ENCODE data around the gene FLCN. TPM values are rescaled to one million over a fixed set of nuclear protein-coding genes. Genes with fewer than 3 reads are reported as not detected.

Gene FLCN
- total and polyA plus RNA-seq, 5 experiments from 2014 or later: 3.1 to 70.6 (median 4.9) TPM

DNA sequence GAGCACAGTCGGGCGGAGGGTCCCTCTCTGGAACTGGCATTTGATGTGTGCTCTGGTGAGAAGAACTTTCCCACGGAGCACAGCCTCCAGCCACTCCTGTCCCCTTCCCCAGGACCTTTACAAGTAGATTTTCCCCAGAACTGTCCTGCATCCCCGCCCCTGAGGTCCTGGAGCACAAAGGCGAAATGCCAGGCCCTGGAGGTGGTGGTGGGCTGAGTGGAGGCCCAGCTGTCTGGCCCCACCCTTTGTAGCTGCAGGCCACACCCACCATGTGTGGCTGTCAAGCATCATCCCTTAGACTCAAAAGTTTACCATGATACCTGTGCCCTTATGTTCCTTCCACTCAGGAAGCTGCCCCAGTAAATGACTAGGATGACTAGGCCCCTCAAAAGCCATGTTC, 68.6 kb downstream of the FLCN start:
- POLR2A ChIA-PET: interaction anchor here (0.9 kb wide), 1 partner anchor 8 kb away, joined by 4 read pairs; no protein-coding TSS in a partner anchor
- peaks cover 0 to 66% (median 23%) of the 10 kb centered on the region in 3 donors for H3K36me3 Mint-ChIP-seq

DNA sequence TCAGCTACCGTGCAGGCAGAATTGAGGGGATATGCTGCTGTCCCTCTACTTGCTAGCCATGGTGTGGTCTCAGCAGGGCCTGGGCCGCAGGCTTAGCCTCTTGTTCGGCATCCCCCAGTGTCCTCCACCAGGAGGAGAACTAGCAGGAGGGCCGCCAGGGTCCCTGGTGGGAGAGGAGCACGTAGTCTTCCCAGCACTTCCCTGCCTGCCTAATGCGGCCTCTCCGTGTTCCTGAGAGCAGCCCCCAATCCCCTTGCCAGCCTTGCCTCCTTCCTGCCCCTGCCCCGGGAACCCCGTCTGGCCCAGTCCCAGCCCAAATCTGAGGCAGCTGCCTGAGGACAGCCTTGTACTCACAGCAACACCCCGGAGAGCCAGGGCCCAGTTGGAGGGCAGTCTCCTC, 69.0 kb downstream of the FLCN start:
- DNase-seq (no peak), ATAC-seq (no peak)
- POLR2A ChIA-PET: interaction anchor here (1.0 kb wide), 1 partner anchor 15 kb away, joined by 3 read pairs; no protein-coding TSS in a partner anchor
- H3K27me3 Mint-ChIP-seq: no peaks in the 10 kb centered on the region
- peak overlapping the region in 1 of 10 donors; percentile 48 for H3K27ac Mint-ChIP-seq
- peaks cover 0 to 68% (median 21%) of the 10 kb centered on the region in 3 donors for H3K36me3 Mint-ChIP-seq
- H3K4me1 Mint-ChIP-seq: peaks cover 16 to 41% (median 33%) of the 10 kb centered on the region in 4 donors
- H3K4me3 Mint-ChIP-seq: no peak overlapping the region
- no peaks in the 10 kb centered on the region for H3K9me3 Mint-ChIP-seq

More for the DNA sequence above, 68.6 kb downstream of the FLCN start:
- peak overlapping the region in 6 of 10 donors; percentile 29 to 80 (median 60) for H3K27ac Mint-ChIP-seq
- ATAC-seq: no peak
- no peaks in the 10 kb centered on the region for H3K9me3 Mint-ChIP-seq
- peaks cover 16 to 42% (median 35%) of the 10 kb centered on the region in 4 donors for H3K4me1 Mint-ChIP-seq
- no peak overlapping the region for H3K4me3 Mint-ChIP-seq
- H3K27me3 Mint-ChIP-seq: no peaks in the 10 kb centered on the region
- no peak for DNase-seq

DNA sequence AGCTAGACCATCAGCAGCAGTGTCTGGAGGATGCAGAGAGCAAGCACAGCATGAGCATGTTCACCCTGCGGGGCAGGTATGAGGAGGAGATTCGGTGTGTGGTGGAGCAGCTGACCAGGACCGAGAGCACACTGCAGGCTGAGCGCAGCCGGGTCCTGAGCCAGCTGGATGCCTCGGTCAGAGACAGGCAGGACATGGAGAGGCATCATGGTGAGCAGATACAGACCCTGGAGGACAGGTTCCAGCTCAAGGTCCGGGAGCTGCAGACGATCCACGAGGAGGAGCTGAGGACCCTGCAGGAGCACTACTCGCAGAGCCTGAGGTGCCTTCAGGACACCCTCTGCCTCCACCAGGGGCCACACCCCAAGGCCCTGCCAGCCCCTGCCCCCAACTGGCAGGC, 69.6 kb downstream of the FLCN start:
- DNase-seq (no peak), ATAC-seq (no peak)
- H3K27me3 Mint-ChIP-seq: no peaks in the 10 kb centered on the region
- H3K4me1 Mint-ChIP-seq: peaks cover 16 to 35% (median 26%) of the 10 kb centered on the region in 4 donors
- peaks cover 0 to 71% (median 17%) of the 10 kb centered on the region in 3 donors for H3K36me3 Mint-ChIP-seq
- POLR2A ChIA-PET: interaction anchor here (1.0 kb wide), 1 partner anchor 15 kb away, joined by 3 read pairs; no protein-coding TSS in a partner anchor
- H3K27ac Mint-ChIP-seq: peak overlapping the region in 2 of 10 donors; percentile 75 to 85
- H3K9me3 Mint-ChIP-seq: no peaks in the 10 kb centered on the region
- H3K4me3 Mint-ChIP-seq: no peak overlapping the region

GRCh38 chr17:17166446-17166845, 70.5 kb downstream of the FLCN start:
- POLR2A ChIA-PET: no interaction called here
- Mint-ChIP-seq H3K36me3 (peaks cover 0 to 70% (median 24%) of the 10 kb centered on the region in 3 donors), H3K27ac (peak overlapping the region in 2 of 10 donors; percentile 51 to 75), H3K4me3 (no peak overlapping the region), H3K27me3 (no peaks in the 10 kb centered on the region), H3K9me3 (no peaks in the 10 kb centered on the region), H3K4me1 (peaks cover 15 to 28% (median 20%) of the 10 kb centered on the region in 4 donors)
- no peak for DNase-seq
- ATAC-seq: no peak

DNA sequence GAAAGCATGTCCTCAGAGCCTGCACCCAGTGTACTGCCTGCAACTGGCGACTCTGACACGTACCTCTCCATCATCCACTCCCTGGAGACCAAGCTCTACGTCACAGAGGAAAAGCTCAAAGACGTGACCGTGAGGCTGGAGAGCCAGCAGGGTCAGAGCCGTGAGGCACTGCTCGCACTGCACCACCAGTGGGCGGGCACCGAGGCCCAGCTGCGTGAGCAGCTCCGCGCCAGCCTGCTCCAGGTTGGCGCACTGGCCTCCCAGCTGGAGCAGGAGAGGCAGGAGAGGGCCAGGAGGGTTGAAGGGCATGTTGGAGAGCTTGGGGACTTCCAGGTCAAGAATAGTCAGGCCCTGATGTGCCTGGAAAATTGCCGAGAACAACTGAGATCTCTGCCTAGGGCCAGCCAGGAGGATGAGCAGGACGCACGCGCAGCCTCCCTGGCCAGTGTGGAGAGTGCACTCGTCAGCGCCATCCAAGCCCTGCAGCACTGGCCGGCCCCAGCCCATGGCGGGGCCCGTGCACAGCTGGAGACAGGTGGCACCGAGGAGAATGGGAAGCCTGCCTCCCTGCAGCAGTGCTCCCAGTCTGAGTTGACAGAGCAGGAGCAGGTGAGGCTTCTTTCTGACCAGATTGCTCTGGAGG, 71.2 kb downstream of the FLCN start:
- Mint-ChIP-seq H3K27me3 (no peaks in the 10 kb centered on the region), H3K9me3 (no peaks in the 10 kb centered on the region), H3K4me1 (peaks cover 12 to 21% (median 14%) of the 10 kb centered on the region in 4 donors), H3K4me3 (no peak overlapping the region), H3K27ac (no peak overlapping the region), H3K36me3 (peaks cover 0 to 71% (median 25%) of the 10 kb centered on the region in 3 donors)
- ATAC-seq: no peak
- POLR2A ChIA-PET: no interaction called here
- DNase-seq: no peak

DNA sequence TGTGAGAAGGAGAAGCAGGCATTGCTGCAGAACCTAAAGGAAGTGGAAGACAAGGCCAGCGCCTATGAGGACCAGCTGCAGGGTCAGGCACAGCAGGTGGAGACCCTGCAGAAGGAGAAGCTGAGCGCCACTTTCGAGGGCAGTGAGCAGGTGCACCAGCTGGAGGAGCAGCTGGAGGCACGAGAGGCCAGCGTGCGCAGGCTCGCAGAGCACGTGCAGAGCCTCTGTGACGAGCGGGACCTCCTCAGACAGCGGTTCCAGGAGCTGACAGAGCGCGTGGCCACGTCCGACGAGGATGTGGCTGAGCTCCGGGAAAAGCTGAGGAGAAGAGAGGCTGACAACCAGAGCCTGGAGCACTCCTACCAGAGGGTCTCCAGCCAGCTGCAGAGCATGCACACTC, 72.3 kb downstream of the FLCN start:
- Mint-ChIP-seq H3K36me3 (peaks cover 0 to 79% (median 25%) of the 10 kb centered on the region in 3 donors), H3K4me1 (peaks cover 7 to 16% (median 13%) of the 10 kb centered on the region in 4 donors), H3K4me3 (no peak overlapping the region), H3K27ac (peak overlapping the region in 2 of 10 donors; percentile 41 to 78), H3K9me3 (no peaks in the 10 kb centered on the region), H3K27me3 (no peaks in the 10 kb centered on the region)
- DNase-seq (no peak), ATAC-seq (no peak)
- POLR2A ChIA-PET: no interaction called here

GRCh38 chr17:17164156-17164555, 72.8 kb downstream of the FLCN start:
- ATAC-seq (no peak), DNase-seq (no peak)
- POLR2A ChIA-PET: no interaction called here
- peaks cover 5 to 15% (median 13%) of the 10 kb centered on the region in 4 donors for H3K4me1 Mint-ChIP-seq
- H3K9me3 Mint-ChIP-seq: no peaks in the 10 kb centered on the region
- peaks cover 0 to 80% (median 25%) of the 10 kb centered on the region in 3 donors for H3K36me3 Mint-ChIP-seq
- no peak overlapping the region for H3K4me3 Mint-ChIP-seq
- H3K27ac Mint-ChIP-seq: no peak overlapping the region
- H3K27me3 Mint-ChIP-seq: no peaks in the 10 kb centered on the region

Other genes starting within 250 kb of the FLCN start
- 100 to 1,000 TPM; 219 to 234 TPM for gene MPRIP, start 194.7 kb downstream of the FLCN start, total RNA-seq
- gene MPRIP, start 194.7 kb downstream of the FLCN start, polyA plus RNA-seq: 10 to 100 TPM; 16.9 to 28.3 (median 26.4) TPM
- gene PLD6, start 30.8 kb downstream of the FLCN start, total RNA-seq: 10 to 100 TPM; 12.2 to 13.1 TPM
- gene PLD6, start 30.8 kb downstream of the FLCN start, polyA plus RNA-seq: 1 to 10 TPM; 6.6 to 9.8 (median 8.2) TPM
- gene COPS3, start 44.1 kb upstream of the FLCN start, total RNA-seq: 10 to 100 TPM; 46.5 to 47.7 TPM
- 10 to 100 TPM; 76.6 to 98.0 (median 81.2) TPM for gene COPS3, start 44.1 kb upstream of the FLCN start, polyA plus RNA-seq
- 1 to 10 TPM; 1.8 to 2.9 TPM for gene NT5M, start 66.2 kb upstream of the FLCN start, total RNA-seq
- 1 to 10 TPM; 1.5 to 5.5 (median 1.9) TPM for gene NT5M, start 66.2 kb upstream of the FLCN start, polyA plus RNA-seq
- 10 to 100 TPM; 19.2 to 20.4 TPM for gene MED9, start 239.8 kb upstream of the FLCN start, total RNA-seq
- 10 to 100 TPM; 11.9 to 17.4 (median 13.7) TPM for gene MED9, start 239.8 kb upstream of the FLCN start, polyA plus RNA-seq